ENCODE data around the gene GTPBP10.
"Not testable (repeated sequence)": the region's sequence is repeated elsewhere in the genome, so short reads cannot be mapped to it uniquely, and the experiment has no call there.

The GTPBP10 gene

GRCh38 chr7:90334926-90335325, 11.6 kb upstream of the GTPBP10 start:
- H3K36me3 Mint-ChIP-seq (ENCODE audit: low read depth); H3K27me3 Mint-ChIP-seq (ENCODE audit: low read depth); H3K4me1 Mint-ChIP-seq (ENCODE audit: low read depth); H3K4me3 Mint-ChIP-seq; DNase-seq (ENCODE audit: low spot score); H3K27ac Mint-ChIP-seq; H3K9me3 Mint-ChIP-seq: not testable (repeated sequence)

- Mint-ChIP-seq H3K4me1 (ENCODE audit: low read depth) (no peaks in the 10 kb centered on the region), H3K36me3 (ENCODE audit: low read depth) (no peaks in the 10 kb centered on the region), H3K4me3 (no peak overlapping the region), H3K9me3 (no peaks in the 10 kb centered on the region), H3K27ac (no peak overlapping the region), H3K27me3 (ENCODE audit: low read depth) (peaks cover 6% of the 10 kb centered on the region)
- DNase-seq (ENCODE audit: low spot score) = no peak
Measured at GRCh38 chr7:90337106-90337505, 9.4 kb upstream of the GTPBP10 start.

DNA sequence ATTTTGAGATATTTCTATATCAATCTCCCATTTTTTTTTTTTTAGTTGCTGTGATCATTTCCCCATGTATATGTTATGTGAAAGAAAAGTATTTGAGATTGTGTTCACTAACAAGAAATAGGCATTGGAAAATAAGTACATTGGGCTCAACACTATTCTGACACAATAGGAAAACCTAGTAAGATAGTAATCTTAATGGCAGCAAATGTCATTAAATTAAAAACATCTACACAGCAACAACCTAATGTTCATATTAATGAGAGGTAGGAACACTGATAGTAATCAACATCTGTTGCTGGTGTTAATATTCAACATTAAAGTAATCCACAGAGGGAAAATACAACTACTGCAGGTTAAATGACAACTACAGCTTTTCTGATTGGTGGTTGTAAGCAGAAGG, 1.5 kb upstream of the GTPBP10 start:
- DNase-seq (ENCODE audit: low spot score) = no peak
- H3K4me3 Mint-ChIP-seq = peak overlapping the region; percentile 97
- peak overlapping the region; percentile 98 for H3K27ac Mint-ChIP-seq
- H3K4me1 Mint-ChIP-seq (ENCODE audit: low read depth) = peaks cover 31% of the 10 kb centered on the region
- peaks cover 14% of the 10 kb centered on the region for H3K36me3 Mint-ChIP-seq (ENCODE audit: low read depth)
- H3K9me3 Mint-ChIP-seq = no peaks in the 10 kb centered on the region
- no peaks in the 10 kb centered on the region for H3K27me3 Mint-ChIP-seq (ENCODE audit: low read depth)

GRCh38 chr7:90345595-90346335, 751 bp upstream of the GTPBP10 start:
- no peaks in the 10 kb centered on the region for H3K9me3 Mint-ChIP-seq
- peaks cover 18% of the 10 kb centered on the region for H3K36me3 Mint-ChIP-seq (ENCODE audit: low read depth)
- peaks cover 31% of the 10 kb centered on the region for H3K4me1 Mint-ChIP-seq (ENCODE audit: low read depth)
- H3K27ac Mint-ChIP-seq = peak overlapping the region; percentile 98
- no peak for DNase-seq (ENCODE audit: low spot score)
- no peaks in the 10 kb centered on the region for H3K27me3 Mint-ChIP-seq (ENCODE audit: low read depth)
- peak overlapping the region; percentile 97 for H3K4me3 Mint-ChIP-seq

DNA sequence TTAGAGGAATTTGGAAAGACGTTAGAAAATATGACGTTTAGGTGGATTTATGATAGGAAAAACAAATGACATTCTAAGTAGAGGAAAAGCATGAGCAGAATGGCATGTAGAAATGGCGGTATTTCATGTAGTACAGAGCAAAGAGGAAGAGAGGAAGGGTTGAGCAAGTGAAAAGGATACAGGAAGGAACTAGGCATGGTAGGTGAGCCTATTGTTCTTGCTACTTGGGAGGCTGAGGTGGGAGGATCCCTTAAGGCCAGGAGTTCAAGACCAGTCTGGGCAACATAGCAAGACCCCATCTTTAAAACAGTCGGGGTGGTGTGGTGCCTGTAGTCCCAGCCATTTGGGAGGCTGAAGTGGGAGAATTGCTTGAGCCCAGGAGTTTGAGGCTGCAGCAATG, 1.2 kb downstream of the GTPBP10 start:
- no peaks in the 10 kb centered on the region for H3K9me3 Mint-ChIP-seq
- peak overlapping the region; percentile 97 for H3K4me3 Mint-ChIP-seq
- no peaks in the 10 kb centered on the region for H3K27me3 Mint-ChIP-seq (ENCODE audit: low read depth)
- H3K36me3 Mint-ChIP-seq (ENCODE audit: low read depth) = peaks cover 28% of the 10 kb centered on the region
- no peak for DNase-seq (ENCODE audit: low spot score)
- peak overlapping the region; percentile 98 for H3K27ac Mint-ChIP-seq
- peaks cover 31% of the 10 kb centered on the region for H3K4me1 Mint-ChIP-seq (ENCODE audit: low read depth)

- Mint-ChIP-seq H3K27ac (no peak overlapping the region), H3K27me3 (ENCODE audit: low read depth) (no peaks in the 10 kb centered on the region), H3K4me3 (no peak overlapping the region), H3K36me3 (ENCODE audit: low read depth) (peaks cover 36% of the 10 kb centered on the region), H3K9me3 (no peaks in the 10 kb centered on the region), H3K4me1 (ENCODE audit: low read depth) (peaks cover 31% of the 10 kb centered on the region)
- DNase-seq (ENCODE audit: low spot score) = no peak
Measured at GRCh38 chr7:90349305-90349704, 2.8 kb downstream of the GTPBP10 start.

- not testable (repeated sequence) for H3K27ac Mint-ChIP-seq; H3K9me3 Mint-ChIP-seq; H3K4me3 Mint-ChIP-seq; H3K27me3 Mint-ChIP-seq (ENCODE audit: low read depth); DNase-seq (ENCODE audit: low spot score)
- peaks cover 28% of the 10 kb centered on the region for H3K4me1 Mint-ChIP-seq (ENCODE audit: low read depth)
- peaks cover 39% of the 10 kb centered on the region for H3K36me3 Mint-ChIP-seq (ENCODE audit: low read depth)
Measured at GRCh38 chr7:90350032-90350431, 3.5 kb downstream of the GTPBP10 start.

DNA sequence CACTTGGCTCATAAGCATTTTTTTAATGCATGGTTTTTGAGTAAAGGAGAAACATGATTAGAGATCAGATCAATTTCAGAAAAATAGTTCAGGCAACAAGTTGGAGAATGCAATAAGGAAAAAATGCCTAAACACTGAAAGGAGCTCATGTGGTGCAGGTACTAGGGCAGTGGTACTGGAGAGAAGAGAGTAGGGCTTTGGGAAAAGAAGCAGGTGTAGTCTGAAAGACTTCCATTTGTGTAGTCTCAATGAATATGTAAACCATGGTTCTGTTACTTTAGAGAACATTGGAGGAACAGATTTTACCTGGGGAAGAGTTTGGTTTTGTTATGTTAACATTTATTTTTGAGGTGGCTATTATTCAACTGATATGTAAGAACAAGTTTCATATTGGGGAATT, 5.5 kb downstream of the GTPBP10 start:
- no peak for DNase-seq (ENCODE audit: low spot score)
- peaks cover 13% of the 10 kb centered on the region for H3K4me1 Mint-ChIP-seq (ENCODE audit: low read depth)
- peaks cover 56% of the 10 kb centered on the region for H3K36me3 Mint-ChIP-seq (ENCODE audit: low read depth)
- H3K27me3 Mint-ChIP-seq (ENCODE audit: low read depth) = no peaks in the 10 kb centered on the region
- no peak overlapping the region for H3K27ac Mint-ChIP-seq
- no peak overlapping the region for H3K4me3 Mint-ChIP-seq
- H3K9me3 Mint-ChIP-seq = peaks cover 13% of the 10 kb centered on the region

GRCh38 chr7:90383422-90383821, 36.9 kb downstream of the GTPBP10 start:
- no peak for DNase-seq (ENCODE audit: low spot score)
- H3K27me3 Mint-ChIP-seq (ENCODE audit: low read depth) = no peaks in the 10 kb centered on the region
- peaks cover 4% of the 10 kb centered on the region for H3K9me3 Mint-ChIP-seq
- peaks cover 55% of the 10 kb centered on the region for H3K36me3 Mint-ChIP-seq (ENCODE audit: low read depth)
- H3K27ac Mint-ChIP-seq = no peak overlapping the region
- H3K4me3 Mint-ChIP-seq = no peak overlapping the region
- no peaks in the 10 kb centered on the region for H3K4me1 Mint-ChIP-seq (ENCODE audit: low read depth)

DNA sequence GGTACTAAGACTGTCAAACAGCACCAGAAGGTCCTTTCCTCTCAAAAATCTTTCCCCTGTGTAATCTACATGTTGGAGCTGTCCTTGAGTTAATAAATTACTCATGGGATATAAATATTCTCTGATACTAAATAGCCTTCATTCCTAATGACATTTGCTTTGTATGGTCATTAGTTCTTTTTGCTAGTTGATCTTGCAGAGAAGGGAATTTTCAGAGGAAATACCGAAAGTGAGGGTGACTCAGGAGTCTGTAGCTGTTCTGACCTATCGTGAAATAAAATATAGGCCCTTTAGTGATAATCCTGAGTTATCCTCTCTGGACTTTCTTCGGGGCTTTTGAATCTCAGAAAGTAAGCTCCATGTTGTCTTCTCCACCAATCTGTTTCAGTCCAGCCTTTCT, 37.3 kb downstream of the GTPBP10 start:
- no peak overlapping the region for H3K27ac Mint-ChIP-seq
- no peaks in the 10 kb centered on the region for H3K27me3 Mint-ChIP-seq (ENCODE audit: low read depth)
- H3K36me3 Mint-ChIP-seq (ENCODE audit: low read depth) = peaks cover 53% of the 10 kb centered on the region
- DNase-seq (ENCODE audit: low spot score) = no peak
- no peak overlapping the region for H3K4me3 Mint-ChIP-seq
- H3K4me1 Mint-ChIP-seq (ENCODE audit: low read depth) = no peaks in the 10 kb centered on the region
- H3K9me3 Mint-ChIP-seq = peaks cover 4% of the 10 kb centered on the region

- Mint-ChIP-seq H3K4me3 (no peak overlapping the region), H3K36me3 (ENCODE audit: low read depth) (peaks cover 50% of the 10 kb centered on the region), H3K27ac (no peak overlapping the region), H3K9me3 (peaks cover 4% of the 10 kb centered on the region), H3K4me1 (ENCODE audit: low read depth) (no peaks in the 10 kb centered on the region), H3K27me3 (ENCODE audit: low read depth) (no peaks in the 10 kb centered on the region)
- no peak for DNase-seq (ENCODE audit: low spot score)
Measured at GRCh38 chr7:90384433-90384832, 37.9 kb downstream of the GTPBP10 start.

- H3K4me1 Mint-ChIP-seq (ENCODE audit: low read depth) = no peaks in the 10 kb centered on the region
- H3K27ac Mint-ChIP-seq = no peak overlapping the region
- H3K36me3 Mint-ChIP-seq (ENCODE audit: low read depth) = peaks cover 35% of the 10 kb centered on the region
- H3K4me3 Mint-ChIP-seq = no peak overlapping the region
- peaks cover 4% of the 10 kb centered on the region for H3K9me3 Mint-ChIP-seq
- no peak for DNase-seq (ENCODE audit: low spot score)
- H3K27me3 Mint-ChIP-seq (ENCODE audit: low read depth) = no peaks in the 10 kb centered on the region
Measured at GRCh38 chr7:90387470-90388240, 41.1 kb downstream of the GTPBP10 start.

DNA sequence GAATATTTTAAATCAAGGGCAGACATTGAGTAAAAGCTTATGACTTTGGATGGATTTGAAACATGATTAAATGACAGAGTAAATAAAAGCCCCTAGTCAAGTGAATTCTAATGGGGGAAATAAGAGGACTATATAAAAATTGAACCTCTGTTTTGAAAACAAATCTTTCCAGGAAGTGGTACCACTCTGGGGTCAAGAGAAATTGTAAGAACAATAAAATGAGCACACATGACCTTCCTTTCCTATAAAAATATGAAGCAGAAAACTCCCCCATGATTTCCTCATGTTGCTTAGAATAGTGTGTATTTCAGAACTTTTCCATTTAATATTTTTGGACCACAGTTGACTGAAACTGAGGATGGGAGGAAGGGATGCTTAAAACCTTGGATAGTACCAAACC, 44.4 kb downstream of the GTPBP10 start:
- DNase-seq (ENCODE audit: low spot score) = no peak
- Mint-ChIP-seq H3K27me3 (ENCODE audit: low read depth) (no peaks in the 10 kb centered on the region), H3K4me3 (no peak overlapping the region), H3K27ac (no peak overlapping the region), H3K9me3 (peaks cover 7% of the 10 kb centered on the region), H3K4me1 (ENCODE audit: low read depth) (no peaks in the 10 kb centered on the region), H3K36me3 (ENCODE audit: low read depth) (peaks cover 17% of the 10 kb centered on the region)

DNA sequence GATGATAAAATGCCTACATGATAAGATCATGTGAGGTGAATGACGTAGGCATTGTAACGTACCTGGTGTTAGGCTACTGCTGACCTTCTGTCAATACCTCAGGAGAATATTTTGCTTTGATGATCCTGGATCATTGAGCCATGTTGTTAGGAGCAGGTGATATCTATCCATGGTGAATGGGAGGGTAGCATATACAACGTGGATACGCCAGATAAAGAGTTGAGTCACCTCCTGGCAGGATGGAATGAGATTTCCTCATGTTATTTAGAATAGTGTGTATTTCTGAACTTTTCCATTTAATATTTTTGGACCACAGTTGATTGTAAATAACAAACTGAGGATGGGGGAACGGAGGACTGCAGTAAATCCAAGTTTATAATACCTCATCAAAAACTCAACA, 45.0 kb downstream of the GTPBP10 start:
- peaks cover 7% of the 10 kb centered on the region for H3K9me3 Mint-ChIP-seq
- H3K27ac Mint-ChIP-seq = no peak overlapping the region

More for the DNA sequence above, 45.0 kb downstream of the GTPBP10 start:
- DNase-seq (ENCODE audit: low spot score) = no peak
- Mint-ChIP-seq H3K27me3 (ENCODE audit: low read depth) (no peaks in the 10 kb centered on the region), H3K4me3 (no peak overlapping the region), H3K4me1 (ENCODE audit: low read depth) (no peaks in the 10 kb centered on the region), H3K36me3 (ENCODE audit: low read depth) (peaks cover 13% of the 10 kb centered on the region)
